Measurements from ENCODE around the gene HPS1. TPM values are rescaled to one million over a fixed set of nuclear protein-coding genes. Genes with fewer than 3 reads are reported as not detected.

The HPS1 gene
- total RNA-seq, 1 experiment from 2014 or later, result 30.4 TPM

GRCh38 chr10:98415731-98416119 is 31.0 kb downstream of the HPS1 start:
- DNase-seq (ENCODE audit: low read depth), result no peak

GRCh38 chr10:98414932-98415730 is 31.6 kb downstream of the HPS1 start, which contains the start of gene PYROXD2:
Gene PYROXD2, minus strand, starts transcription at chr10:98415182. Its CDS starts 47 bp downstream, at chr10:98415135.
- DNase-seq (ENCODE audit: low read depth), result peak; percentile 92

DNA sequence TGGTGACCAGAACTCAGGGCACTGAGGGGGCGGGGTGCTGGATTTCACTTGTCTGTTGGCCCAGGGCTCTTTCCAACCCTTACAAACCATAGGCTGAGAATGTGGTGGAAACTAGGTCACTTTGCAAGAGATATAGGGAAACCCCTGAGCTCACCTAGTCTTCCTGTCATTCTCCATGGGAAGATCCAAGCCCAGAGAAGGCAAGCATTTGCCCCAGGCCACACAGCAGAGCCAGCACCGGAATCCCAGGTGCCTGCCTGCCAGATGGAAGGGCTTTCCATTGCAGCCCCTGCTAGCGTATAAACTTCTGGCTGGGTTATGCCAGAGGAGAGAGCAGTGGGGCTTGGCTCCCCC is 32.2 kb downstream of the HPS1 start:
- no peak for DNase-seq (ENCODE audit: low read depth)

GRCh38 chr10:98411768-98412167 is 35.0 kb downstream of the HPS1 start:
- DNase-seq (ENCODE audit: low read depth), result no peak

GRCh38 chr10:98411166-98411565 is 35.6 kb downstream of the HPS1 start:
- no peak for DNase-seq (ENCODE audit: low read depth)

- DNase-seq (ENCODE audit: low read depth), result no peak
Measured at GRCh38 chr10:98410759-98411158, 36.0 kb downstream of the HPS1 start.

- DNase-seq (ENCODE audit: low read depth), result no peak
Measured at GRCh38 chr10:98410135-98410743, 36.5 kb downstream of the HPS1 start.

DNA sequence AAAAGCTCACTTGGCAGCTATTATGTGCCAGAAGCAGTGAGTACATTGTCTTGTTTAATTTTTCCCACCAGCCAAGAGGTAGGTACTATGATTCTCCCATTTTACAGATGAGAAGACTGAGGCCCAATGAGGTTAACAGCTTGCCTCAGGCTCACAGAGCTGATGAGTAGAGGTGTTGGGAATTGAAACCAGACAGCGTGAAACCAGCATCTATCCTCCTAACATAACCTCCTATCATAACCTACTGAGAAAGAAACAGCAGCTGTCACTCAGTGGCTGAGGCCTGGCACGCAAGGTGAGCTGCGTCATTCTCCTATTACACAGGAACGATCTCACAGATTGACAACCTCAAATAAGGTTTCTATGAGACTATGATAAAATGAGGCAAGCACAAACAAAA is 37.9 kb downstream of the HPS1 start:
- DNase-seq (ENCODE audit: low read depth), result no peak

DNA sequence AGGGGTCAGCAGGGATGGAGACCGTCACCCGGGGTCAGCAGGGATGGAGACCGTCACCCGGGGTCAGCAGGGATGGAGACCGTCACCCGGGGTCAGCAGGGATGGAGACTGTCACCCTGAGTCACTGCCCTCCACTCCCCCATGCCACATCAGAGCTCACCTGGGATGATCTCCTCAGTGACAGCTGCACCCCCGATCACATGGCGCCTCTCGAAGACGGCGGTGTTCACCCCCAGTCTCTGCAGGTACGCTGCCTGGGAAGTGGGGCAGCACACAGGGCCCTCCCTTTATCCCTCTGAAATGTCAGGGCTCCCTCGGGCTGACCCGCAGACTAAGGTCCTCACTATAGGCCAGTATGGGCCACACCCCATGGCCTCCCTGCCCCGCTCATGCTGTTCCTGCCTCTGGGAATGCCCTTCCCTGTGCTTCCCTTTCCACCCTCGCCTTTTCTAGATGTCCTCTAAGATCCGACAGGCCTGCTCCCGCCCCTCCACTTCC is 38.9 kb downstream of the HPS1 start:
- no peak for DNase-seq (ENCODE audit: low read depth)

DNA sequence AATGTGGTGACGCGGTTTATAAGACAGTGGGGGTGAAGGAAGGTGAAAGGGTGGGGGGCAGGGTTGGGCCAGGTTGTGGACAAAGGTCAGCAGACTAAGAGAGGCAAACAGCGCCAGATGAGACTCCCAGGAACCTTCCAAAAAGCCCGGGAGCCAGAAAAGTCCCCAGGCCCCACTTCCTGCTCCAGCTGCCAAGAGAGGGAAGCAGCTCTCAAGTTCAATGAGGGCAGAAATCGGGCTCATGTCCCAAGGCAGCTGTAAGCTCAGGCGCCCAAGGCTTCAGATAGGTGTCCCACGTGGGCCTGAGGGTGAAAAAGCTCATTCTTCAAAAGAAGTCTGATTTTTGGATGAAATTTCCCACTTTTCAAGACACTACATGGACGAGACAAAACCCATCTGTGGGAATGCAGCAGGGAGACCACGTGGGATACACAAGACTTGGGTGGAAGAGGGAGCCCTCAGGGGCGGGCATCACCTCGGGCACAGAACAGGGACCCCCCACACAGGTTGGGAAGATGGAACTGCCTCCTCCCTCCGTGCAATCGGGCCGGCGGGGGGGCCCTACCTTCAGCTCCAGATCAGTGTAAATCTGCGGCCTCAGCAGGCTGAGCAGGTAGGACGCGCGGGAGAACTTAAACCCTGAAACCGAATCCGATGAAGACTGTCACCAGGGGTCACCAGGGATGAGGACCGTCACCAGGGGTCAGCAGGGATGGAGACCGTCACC is 39.6 kb downstream of the HPS1 start:
- DNase-seq (ENCODE audit: low read depth), result no peak

DNA sequence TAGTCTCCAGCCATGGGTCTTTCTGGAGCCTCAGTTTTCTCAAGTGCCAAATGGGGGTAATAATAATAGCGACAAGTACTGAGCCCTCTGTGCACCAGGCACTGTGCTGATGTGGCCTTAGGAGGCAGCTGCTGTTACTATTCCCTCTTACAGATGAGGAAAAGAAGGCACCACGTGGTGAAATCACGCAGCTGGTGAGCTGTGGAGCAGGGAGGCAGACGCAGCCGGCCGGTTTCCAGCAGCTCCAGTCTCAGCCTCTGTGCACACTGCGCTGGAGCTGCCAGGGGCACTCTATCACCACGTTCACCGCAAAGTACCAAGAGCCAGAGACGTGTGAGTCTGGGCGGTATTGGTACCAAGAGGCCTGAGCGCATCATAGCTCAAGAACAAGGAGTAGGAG is 41.3 kb downstream of the HPS1 start:
- no peak for DNase-seq (ENCODE audit: low read depth)

GRCh38 chr10:98404571-98405359 is 42.0 kb downstream of the HPS1 start:
- DNase-seq (ENCODE audit: low read depth), result peak; percentile 47

DNA sequence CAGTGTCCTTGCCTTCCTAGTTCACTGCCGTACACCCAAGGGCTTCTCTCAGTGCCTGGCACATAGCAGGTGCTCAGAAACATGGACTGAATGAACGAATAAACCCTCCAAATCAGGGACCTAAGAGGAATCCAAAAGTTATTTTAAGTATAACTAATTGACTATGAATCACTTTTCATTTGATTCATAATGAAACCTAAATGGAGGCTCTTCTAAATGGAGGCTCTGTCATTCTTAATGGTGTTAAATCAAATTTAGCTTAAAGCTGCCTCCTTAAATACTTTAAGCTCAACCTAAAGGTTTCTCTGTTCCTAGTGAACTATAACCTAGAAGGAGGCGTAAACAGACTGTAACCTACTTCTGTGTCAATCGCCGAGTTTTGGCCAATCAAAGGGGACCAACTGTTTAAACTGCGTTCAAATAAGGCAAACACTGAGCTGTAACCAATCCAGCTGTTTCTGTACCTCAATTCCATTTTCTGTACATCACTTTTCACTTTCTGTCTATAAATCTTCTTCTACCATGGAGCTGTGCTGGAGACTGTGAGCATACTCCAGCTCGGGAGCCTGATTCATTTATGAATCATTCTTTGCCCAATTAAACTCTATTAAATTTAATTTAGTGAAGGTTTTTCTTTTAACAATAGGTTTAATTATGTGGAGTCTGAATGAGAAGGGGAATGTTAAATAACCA is 42.8 kb downstream of the HPS1 start:
- peak; percentile 40 for DNase-seq (ENCODE audit: low read depth)

- DNase-seq (ENCODE audit: low read depth), result no peak
Measured at GRCh38 chr10:98402931-98403718, 43.6 kb downstream of the HPS1 start.

DNA sequence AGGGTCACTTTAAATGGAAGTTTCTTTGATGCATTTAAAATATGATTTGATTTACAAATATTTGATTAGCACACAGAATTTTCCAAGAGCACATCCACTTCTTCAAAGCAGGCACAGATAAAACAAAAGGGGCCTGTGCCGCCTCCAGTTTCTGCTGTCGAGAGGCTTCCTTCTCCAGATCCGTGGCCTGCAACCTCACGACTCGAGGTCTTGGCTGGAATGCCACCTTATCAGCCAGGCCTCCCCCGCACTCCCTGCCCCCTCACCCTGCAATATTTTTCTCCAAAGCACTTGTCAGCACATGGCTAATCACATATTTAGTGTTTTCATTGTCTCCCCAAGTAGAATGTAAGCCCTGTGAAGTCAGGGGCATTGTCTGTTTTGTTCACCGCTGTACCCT is 44.3 kb downstream of the HPS1 start:
- DNase-seq (ENCODE audit: low read depth), result no peak

- DNase-seq (ENCODE audit: low read depth), result no peak
Measured at GRCh38 chr10:98400482-98400881, 46.3 kb downstream of the HPS1 start.

DNA sequence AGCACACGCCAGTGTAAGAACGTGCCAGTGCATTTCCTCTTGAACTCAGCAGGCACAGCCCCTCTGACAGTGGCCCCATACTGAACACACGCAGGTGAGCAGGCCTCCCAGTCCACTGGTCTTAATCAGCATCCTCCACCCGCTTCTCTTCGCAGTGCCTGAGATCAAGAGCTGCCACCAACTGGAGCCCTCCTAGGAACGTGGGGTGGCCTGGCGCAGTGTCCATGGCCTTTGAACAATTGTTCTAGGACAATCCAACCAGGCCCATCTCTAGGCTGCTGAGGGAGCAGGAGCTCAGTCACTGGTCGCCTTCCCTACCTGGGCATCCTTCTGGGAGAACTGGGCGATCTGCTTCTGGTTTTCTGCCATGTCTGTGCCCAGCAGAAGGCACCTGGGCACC is 47.0 kb downstream of the HPS1 start:
- DNase-seq (ENCODE audit: low read depth), result no peak

GRCh38 chr10:98397089-98397600 is 49.6 kb downstream of the HPS1 start:
- DNase-seq (ENCODE audit: low read depth), result no peak

All from HT1080 (cell line).